HG02798 (cell line): ENCODE data around the gene GRIK4.

ENCODE experiments used
- ATAC-seq: cut with Tn5 transposase; IDR thresholded peaks from one replicate; pipeline ENCODE4 v1.9.1; 2021; ENCODE audit warnings: mild to moderate bottlenecking; ENCODE audit not compliant: unreplicated experiment, poor library complexity

Gene GRIK4

GRCh38 chr11:120655589-120655988 is 144.0 kb downstream of the GRIK4 start:
- peak; percentile 28 for ATAC-seq

- ATAC-seq, result peak; percentile 71
Measured at GRCh38 chr11:120657306-120658070, 145.9 kb downstream of the GRIK4 start.

GRCh38 chr11:120658071-120658423 is 146.5 kb downstream of the GRIK4 start:
- peak; percentile 46 for ATAC-seq

GRCh38 chr11:120659076-120659475 is 147.5 kb downstream of the GRIK4 start:
- ATAC-seq, result no peak

- no peak for ATAC-seq
Measured at GRCh38 chr11:120660024-120660565, 148.5 kb downstream of the GRIK4 start.

- ATAC-seq, result no peak
Measured at GRCh38 chr11:120662071-120662676, 150.6 kb downstream of the GRIK4 start.

- no peak for ATAC-seq
Measured at GRCh38 chr11:120663142-120663541, 151.6 kb downstream of the GRIK4 start.

- ATAC-seq, result no peak
Measured at GRCh38 chr11:120666121-120666639, 154.6 kb downstream of the GRIK4 start.

GRCh38 chr11:120667281-120667680 is 155.7 kb downstream of the GRIK4 start:
- ATAC-seq, result no peak

- ATAC-seq, result no peak
Measured at GRCh38 chr11:120667934-120668333, 156.4 kb downstream of the GRIK4 start.

GRCh38 chr11:120668537-120668936 is 157.0 kb downstream of the GRIK4 start:
- ATAC-seq, result no peak

- ATAC-seq, result no peak
Measured at GRCh38 chr11:120674542-120674941, 163.0 kb downstream of the GRIK4 start.

GRCh38 chr11:120675171-120675570 is 163.6 kb downstream of the GRIK4 start:
- ATAC-seq, result no peak

- ATAC-seq, result no peak
Measured at GRCh38 chr11:120676991-120677390, 165.4 kb downstream of the GRIK4 start.

GRCh38 chr11:120680322-120680721 is 168.8 kb downstream of the GRIK4 start:
- ATAC-seq, result no peak

- ATAC-seq, result no peak
Measured at GRCh38 chr11:120681434-120682331, 170.1 kb downstream of the GRIK4 start.

- ATAC-seq, result no peak
Measured at GRCh38 chr11:120682332-120682649, 170.7 kb downstream of the GRIK4 start.

GRCh38 chr11:120682866-120683265 is 171.3 kb downstream of the GRIK4 start:
- no peak for ATAC-seq

GRCh38 chr11:120686516-120686915 is 175.0 kb downstream of the GRIK4 start:
- ATAC-seq, result no peak

GRCh38 chr11:120688163-120688562 is 176.6 kb downstream of the GRIK4 start:
- ATAC-seq, result no peak
